Activated T-helper 1 cell treated with anti-CD3 and anti-CD28 coated beads, Interleukin-2, amount 50 U/mL, for 16 hours (primary cell): Measurements from ENCODE around the gene UPK3A.
"Not testable (repeated sequence)": the region's sequence is repeated elsewhere in the genome, so short reads cannot be mapped to it uniquely, and the experiment has no call there.

Experiments
- DNase-seq, 2 donors: peaks; one replicate each; pipeline ENCODE4 v3.0.0-alpha.2; 2020; ENCODE audit warnings: low read depth in 1 of 2, low spot score in 1 of 2

The UPK3A gene

GRCh38 chr22:45254789-45255278 lies 29.9 kb upstream of the UPK3A start:
- DNase-seq: no peak

- not testable (repeated sequence) for DNase-seq
Observed at GRCh38 chr22:45257941-45258340, 26.8 kb upstream of the UPK3A start.

- no peak for DNase-seq
Observed at GRCh38 chr22:45259754-45260394, 24.9 kb upstream of the UPK3A start.

GRCh38 chr22:45260395-45260759 lies 24.4 kb upstream of the UPK3A start:
- DNase-seq: not testable (repeated sequence)

GRCh38 chr22:45261407-45262088 lies 23.2 kb upstream of the UPK3A start:
- no peak for DNase-seq

GRCh38 chr22:45262195-45262930 lies 22.4 kb upstream of the UPK3A start:
- DNase-seq: no peak

GRCh38 chr22:45262931-45263462 lies 21.8 kb upstream of the UPK3A start:
- no peak for DNase-seq

GRCh38 chr22:45263463-45264269 lies 21.1 kb upstream of the UPK3A start:
- DNase-seq: no peak

GRCh38 chr22:45265535-45265934 lies 19.2 kb upstream of the UPK3A start:
- DNase-seq: no peak

GRCh38 chr22:45268167-45268957 lies 16.4 kb upstream of the UPK3A start:
- no peak for DNase-seq

GRCh38 chr22:45268958-45269844 lies 15.5 kb upstream of the UPK3A start:
- peak; percentile 87 to 91 for DNase-seq

- no peak for DNase-seq
Observed at GRCh38 chr22:45270095-45271020, 14.4 kb upstream of the UPK3A start.

GRCh38 chr22:45271667-45272201 lies 13.0 kb upstream of the UPK3A start:
- DNase-seq: no peak

GRCh38 chr22:45272498-45272897 lies 12.3 kb upstream of the UPK3A start:
- DNase-seq: no peak

GRCh38 chr22:45273452-45274075 lies 11.2 kb upstream of the UPK3A start:
- DNase-seq: no peak

- no peak for DNase-seq
Observed at GRCh38 chr22:45276507-45277105, 8.1 kb upstream of the UPK3A start.

GRCh38 chr22:45277720-45278119 lies 7.0 kb upstream of the UPK3A start:
- not testable (repeated sequence) for DNase-seq
